DMS79 treated with DMSO at 0.1 percent for 48 hours (cell line): Measurements from ENCODE around the gene GOLGA7B.

Source experiments
- DNase-seq: peaks from one replicate; lab custom pipeline; 2025; lab: John Stamatoyannopoulos, UW

The GOLGA7B gene

DNA sequence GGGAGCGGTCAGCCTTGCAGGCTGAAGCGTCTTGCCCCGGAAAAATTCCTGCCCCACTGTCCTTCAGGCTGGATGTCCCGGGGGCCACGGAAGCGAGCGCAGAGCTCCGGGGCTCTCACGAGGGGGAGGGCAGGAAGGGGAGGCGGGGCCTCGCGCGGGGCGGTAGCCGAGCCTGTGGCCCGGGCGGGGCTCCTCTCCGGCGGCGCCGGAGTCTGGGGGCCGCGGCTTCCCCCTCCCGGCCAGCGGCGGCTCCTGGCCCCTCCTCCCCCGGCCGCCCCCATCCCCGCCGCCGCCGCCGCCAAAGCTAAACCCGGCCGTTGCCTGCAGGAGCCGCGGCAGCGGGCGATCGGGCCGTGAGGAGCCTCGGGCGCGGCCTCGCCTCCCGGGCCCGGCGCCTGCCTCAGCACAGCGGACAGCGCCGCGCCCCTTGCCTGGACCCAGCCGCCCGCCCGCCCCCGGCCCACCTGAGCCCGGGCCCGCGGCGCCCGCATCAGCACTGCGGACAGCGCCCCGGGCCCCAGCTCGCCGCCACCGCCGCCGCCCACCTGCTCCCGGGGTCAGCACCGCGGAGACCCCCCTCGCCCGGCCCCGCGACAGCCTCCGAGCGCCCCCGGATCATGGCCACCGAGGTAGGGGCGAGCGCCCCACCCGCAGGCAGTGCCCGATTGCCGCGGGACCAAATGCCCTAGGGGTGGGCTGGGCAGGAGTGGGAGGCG, at the start of gene GOLGA7B:
Gene GOLGA7B, plus strand, starts transcription at position 157 of the 716 bp plus-strand sequence. Its CDS starts 461 bp downstream, at position 618.
- peak; percentile 24 for DNase-seq

DNA sequence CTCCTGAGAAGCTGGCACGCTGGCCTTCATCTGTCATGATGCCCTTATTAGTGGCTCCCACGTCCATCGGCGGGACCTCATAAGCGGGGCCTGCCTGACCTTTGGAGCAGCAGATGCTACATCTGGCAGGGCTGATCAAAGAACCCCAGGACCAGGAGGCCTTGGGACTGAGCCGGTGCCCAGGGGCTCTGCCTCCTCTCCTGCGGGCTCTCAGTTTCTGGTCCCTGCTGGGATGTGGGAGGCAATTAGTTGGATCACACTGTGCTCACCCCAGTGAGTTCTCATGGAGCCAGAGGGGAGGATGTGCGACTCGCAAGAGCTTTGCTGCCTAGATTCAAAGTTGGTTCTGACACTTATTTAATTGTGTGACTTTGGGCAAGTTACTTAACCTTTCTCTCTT, 49.2 kb upstream of the GOLGA7B start:
- DNase-seq: no peak

DNA sequence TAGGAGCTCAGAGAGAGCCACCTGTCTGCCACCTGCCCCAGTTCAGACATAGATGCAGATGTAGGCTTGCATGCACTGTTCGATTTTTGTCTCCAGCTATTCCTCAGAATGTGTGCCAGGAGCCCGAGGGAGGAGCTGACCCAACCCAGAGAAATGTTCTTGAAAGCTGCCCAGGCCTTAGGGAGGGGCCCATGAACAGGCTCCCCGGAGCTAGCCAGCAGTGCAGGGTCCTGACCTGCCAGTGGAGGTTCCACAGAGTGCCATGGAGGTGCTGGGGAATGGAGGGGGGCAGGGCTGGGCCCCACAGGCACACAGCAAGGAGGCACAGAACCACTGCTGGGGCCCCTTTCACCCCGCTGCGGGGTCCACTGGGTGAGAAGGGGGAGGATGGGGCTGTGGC, 48.2 kb upstream of the GOLGA7B start:
- no peak for DNase-seq

DNA sequence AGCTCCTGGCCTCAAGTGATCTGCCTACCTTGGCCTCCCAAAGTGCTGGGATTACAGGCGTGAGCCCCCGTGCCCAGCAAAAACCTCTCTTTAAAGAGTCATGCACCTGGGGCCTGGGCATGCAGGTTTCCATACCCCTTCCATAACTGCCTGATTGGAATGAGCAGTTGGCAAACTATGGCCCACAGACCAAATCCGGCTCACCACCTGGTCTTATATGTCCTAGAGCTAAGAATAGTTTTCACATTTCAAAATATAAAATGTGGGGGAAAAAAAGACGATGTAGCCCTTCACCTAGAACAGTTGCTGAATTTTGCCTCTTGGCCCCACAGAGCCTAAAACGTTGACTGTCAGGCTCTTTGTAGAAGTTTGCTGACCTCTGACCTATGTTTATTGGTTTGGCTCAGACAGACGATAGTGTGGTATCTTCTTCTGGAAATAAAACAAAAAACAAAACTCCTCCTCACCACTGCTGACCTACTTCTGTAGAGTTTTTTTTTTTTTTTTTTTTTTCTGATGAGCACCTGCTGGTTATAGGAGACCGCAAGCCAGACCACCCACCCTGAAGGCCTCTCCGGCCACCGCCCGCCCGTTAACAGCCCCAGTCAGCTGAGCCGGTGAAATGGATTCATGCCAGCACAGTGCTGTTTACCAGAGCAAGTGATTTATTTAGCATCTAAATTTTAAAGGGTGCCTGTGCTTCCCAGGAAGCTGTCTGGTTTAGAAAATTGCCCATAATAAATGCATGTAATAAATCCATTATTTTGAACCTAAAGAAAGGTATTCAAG, 44.4 kb upstream of the GOLGA7B start:
- peak; percentile 20 for DNase-seq

DNA sequence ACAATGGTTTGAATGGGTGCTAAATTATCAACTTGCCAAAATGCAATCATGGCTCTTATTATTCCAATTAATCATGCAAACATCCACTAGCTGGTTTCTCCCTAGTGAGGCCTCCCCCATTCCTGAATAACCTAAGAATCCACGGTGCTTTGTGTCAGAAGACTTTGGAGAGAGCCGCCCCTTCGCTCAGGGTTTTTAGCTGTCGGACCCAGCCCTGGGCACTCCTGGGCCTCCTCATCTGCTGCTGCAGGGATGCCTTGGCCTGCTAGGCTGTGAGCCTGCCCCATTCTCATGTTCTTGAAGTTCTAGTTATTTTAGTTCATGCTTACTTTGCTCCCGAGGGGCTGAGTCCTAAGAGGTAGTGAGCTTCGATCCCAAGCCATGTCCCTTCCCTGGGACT, 43.7 kb upstream of the GOLGA7B start:
- no peak for DNase-seq

DNA sequence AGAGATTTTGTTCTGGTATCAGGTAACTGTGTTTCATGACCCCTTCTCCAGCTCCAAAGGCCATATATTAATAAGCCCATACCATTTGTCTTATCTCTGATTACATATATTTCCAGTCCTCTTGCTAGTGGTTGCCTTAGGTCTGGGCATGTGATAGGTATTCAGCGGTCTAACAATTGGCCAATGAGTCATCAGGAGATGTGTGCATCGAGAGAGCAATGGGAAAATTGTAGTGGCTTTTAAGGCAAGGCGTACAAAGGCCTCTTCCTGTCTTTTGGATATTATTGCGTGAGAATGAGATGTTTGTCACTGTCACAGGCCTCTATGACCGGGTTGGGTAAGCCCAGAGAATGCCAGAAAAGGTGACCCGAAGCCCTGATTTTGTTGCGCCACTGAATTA, 39.2 kb upstream of the GOLGA7B start:
- DNase-seq: no peak

DNA sequence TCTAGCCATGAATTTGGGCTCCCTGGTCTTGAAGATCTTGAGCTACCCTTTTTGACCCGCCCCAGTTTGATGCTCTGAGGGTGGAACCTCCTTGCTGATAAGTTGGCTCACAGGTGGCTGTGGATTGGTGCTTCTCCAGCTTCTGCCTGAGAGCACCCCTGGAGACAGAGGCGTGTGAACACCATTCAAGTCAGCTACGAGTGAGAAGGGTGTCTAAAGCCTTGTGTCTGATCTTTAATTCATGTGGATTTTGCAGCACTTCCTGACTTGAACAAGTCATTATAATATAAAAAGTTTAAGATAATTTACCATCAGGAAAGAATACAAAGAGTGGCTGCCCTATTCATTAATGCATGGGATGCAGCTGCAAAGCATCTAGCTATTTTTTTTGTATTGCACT, 37.7 kb upstream of the GOLGA7B start:
- DNase-seq: no peak

DNA sequence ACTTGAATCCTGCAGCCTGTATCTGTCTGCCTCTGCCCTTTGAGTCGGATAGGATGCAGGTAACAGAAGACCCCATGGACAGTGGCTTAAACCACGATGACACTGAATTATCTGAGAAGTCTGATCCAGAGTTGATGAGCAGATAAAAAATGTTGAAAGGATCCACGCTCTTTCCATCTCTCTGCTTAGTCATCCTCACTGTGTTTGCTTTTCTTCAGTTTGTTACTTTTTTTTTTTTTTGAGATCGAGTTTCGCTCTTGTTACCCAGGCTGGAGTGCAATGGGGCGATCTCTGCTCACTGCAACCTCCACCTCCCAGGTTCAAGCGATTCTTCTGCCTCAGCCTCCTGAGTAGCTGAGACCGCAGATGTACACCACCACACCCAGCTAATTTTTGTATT, 36.9 kb upstream of the GOLGA7B start:
- DNase-seq: no peak

DNA sequence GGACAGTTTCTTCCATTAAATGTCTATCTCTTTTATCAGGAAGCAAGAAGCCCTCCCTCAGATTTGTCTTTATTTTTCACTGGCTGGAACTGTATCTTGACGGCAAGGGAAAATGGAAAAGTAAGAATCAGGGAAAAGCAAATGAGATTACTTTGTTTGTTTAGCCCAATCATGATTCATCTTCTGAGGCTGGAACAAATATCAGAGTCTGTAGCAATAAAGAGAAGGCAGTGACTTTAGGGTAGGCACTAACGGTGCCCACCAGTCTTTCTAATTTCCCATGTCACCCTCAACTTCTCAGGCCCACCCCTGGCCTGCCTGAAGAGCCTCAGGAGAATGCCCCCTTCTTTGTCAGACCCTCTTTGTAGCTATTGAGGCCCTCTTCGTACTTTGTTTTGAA, 36.3 kb upstream of the GOLGA7B start:
- DNase-seq: no peak

DNA sequence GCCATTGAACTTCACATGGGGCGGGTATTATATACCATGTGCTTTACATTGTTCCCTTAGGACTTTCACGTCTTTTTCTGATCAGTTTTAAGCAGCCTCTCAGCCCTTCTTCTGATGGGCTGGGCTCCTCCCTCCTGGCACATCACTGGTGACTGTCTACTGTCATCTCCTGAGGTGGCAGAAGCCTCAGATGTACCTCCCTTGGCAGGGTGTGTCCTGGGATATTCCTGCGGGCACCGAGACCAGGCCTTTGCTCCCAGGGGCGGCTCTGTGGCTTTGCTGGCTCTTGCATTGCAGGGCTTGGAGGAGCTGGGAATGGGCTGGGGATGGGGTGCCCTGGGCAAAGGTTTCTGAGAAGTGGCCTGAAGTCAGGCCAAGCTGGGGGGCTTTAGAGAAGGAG, 34.6 kb upstream of the GOLGA7B start:
- DNase-seq: no peak

DNA sequence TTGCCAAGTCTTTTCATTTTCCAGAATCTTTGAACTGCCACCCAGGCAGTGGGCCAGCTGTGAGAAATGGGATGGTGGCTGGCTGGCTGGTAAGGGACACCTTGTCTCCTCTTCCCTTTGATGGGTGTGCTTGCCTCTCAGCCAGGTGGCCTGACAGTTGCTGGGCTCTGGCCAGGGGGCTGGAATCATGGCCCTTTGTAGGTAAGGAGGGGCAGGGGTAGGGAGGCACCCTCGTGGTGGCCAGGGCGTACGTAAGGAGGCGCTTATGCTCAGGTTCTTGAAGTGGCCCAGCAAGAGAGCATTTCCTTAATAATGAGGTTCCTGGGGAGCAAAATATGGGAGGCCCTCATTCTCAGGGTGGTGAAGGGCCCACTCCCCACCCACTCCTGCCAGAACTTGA, 33.0 kb upstream of the GOLGA7B start:
- DNase-seq: no peak

DNA sequence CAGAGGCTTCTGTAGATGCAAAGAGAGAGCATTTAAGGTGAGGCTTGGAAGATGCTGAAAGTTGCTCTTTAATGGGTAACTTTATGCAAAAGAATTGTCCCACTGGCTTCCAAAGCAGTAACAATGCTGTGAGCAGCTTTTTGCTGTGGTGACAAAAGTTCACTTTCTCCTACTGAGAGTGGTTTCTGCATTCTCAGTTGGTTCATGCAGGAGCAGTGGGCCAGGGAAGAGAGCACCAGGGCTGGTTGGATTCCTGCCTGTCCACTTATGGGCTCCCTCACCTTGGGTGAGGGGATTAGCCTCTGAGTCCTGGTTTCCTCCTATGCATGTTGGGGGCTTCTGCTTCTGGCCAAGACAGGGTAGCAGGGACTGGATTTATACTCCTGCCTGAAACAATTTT, 31.1 kb upstream of the GOLGA7B start:
- DNase-seq: no peak

DNA sequence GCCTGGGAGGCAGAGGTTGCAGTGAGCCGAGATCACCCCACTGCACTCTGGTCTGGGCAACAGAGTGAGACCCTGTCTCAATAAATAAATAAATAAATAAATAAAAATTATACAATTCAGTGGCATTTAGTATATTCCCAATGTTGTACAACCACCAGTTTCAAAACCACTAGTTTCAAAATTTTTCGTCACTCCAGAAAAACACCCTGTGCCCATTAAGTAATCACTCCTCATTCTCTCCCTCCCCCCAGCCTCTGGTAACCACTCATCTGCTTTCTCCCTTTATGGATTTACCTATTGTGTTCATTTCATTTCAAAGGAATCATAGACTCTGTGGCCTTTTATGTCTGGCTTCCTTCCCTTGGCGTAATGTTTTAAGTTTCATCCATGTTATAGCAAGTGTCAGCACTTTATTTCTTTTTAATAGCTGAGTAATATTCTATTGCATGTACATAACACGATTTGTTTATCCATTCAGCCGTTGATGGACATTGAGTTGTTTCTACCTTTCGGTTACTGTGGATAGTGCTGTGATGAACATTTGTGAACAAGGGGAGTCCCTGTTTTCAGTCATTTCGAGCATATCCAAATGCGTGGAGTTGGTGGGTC, 29.4 kb upstream of the GOLGA7B start:
- no peak for DNase-seq

DNA sequence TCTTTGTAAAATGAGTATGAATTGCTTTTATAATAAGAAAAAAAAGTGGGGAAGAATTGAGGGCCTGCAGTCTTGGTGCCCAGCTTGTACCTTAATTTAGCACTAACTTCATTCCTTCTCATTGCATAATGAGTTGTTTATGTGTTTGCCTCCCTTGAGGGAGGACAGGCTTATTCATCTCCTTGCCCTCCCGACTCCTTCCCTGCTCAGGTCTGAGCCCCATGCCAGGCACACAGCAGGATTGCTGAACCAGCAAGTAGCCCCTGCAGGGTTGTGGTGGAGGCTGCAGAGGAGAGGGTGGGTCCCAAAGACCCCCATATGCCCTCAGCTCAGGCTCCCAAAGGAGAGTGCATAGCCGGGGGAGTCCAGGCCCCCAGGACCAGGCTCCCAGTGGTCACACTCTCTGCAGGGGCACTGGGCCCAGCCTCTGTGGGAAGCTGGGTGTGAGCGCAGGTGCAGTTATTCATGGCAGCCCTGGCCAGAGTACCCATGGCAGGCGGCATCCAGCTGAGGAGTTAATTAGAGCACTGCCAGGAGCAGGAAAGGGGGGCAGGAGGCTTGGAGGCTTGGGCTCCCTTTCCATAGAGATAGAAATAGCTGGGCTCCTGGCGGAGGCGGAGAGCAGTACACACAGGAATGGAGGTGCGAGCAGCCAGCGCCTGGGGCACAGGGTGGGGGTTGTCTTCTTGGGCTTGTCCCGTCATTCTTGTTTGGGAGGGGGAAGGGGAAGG, 28.2 kb upstream of the GOLGA7B start:
- DNase-seq: no peak

DNA sequence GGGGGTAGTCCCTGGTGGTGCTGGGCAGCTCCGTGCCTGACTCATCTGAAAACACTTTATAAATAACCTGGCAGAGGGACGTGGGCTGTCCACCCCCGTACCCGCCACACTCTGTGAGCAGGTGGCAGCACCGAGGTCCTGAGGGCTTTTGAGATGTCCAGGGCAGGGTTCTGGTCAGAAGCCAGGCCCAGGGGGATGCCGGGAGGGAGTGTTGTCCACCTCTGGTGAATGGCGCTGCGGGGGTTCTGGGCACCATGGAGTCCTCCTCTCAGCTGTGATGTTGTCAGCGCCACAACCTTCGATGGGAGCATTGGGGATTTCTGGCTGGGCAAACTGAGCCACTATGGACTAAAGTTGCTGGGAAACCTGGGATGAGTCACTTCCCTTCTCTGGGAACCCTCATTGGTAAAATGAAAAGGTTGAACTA, 27.4 kb upstream of the GOLGA7B start:
- DNase-seq: no peak

DNA sequence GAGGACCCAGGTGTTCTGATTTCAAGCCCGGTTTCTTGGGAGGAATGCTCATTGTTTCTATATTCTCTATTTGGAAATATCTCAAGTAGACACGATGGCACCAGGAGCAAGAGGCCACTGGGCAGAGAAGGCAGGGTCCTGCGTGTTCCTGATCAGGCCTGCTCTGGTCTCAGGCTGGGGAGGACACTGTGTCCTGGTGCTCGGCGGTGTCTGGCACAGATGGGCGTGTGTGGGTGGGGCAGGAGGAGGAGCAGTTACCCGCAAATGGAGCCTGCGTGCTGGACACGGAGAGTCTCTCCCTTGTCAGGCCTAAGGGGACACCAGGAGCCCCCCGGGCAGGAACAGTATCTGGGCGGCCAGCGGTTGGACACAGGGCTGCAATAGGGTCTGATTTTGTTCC, 25.9 kb upstream of the GOLGA7B start:
- no peak for DNase-seq

DNA sequence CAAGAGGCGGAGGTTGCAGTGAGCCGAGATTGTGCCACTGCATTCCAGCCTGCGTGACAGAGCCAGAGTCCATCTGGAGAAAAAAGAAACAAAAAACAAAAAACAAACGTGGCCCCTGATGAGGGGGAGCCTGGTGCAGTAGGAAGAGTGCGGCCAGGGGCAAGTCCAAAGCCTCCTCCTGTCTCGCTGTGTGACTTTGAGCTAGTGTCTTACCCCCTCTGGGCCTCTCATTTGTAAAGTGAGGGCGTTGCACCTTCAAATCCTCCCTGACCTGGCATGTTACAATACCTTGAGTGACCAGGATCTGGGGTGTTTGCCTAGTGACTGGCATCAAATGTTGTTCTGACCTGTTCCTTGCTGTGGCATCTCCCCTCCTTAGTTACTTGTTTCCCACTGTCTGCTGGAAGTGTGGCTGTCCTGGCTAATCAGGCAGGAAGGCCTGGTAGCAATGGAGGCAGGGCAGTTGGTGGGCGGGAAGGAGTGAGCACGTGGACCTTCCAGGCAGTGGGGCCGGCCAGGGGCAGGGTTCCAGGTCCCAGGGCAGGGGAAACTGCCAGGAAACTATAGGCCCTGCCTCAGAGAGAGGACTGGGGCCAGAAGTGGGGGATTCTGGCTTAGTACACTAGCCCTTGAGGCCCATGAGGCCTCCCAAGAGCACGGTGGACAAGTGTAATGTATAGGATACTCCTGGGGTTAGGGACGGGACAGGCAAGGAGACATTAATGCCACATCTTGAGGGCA, 24.5 kb upstream of the GOLGA7B start:
- DNase-seq: no peak

DNA sequence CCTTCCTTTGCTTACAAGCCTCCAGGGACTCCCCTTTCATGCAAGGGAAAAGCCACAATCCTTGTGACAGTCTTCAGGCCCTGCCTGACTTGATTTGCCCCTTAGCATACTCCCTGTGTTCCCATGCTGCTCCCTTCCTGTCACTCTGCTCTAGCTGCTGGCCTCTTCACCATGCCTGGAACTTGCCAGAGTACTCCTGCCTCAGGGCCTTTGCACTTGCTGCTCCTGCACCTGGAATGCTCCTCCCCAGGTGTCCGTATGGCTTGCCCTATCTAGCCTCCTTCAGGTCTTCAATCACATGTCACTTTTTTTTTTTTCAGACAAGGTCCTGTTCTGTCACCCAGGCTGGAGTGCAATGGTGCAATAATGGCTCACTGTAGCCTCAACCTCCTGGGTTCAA, 22.8 kb upstream of the GOLGA7B start:
- no peak for DNase-seq

DNA sequence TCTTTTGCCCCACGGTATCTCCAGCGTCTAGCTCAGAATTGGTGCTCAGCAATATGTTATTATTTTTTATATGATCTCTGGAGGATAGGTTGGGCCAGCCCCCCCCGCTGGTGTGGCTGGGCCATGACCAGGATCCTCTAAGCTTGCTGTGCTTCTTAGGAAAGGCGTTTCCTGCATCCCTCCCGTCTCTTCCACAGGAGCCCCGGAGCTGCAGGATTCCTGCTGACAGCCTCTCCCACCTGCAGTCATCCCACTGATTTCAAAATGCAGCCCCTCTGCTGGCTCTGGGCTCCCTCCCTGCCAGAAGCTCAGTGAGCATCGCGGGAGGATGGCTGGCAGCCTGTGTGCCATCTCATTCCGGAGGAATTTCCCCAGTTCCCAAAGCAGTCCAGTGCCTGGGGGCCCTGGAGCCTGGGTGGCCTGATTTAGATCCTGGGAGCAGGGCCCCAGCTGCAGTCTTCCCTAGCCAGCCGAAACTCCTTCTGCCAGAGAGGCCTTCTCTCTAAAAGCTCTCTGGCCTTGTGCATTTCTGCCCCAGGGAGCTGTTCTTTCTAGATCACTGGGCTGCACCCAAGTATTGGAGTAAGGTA, 21.8 kb upstream of the GOLGA7B start:
- DNase-seq: no peak

DNA sequence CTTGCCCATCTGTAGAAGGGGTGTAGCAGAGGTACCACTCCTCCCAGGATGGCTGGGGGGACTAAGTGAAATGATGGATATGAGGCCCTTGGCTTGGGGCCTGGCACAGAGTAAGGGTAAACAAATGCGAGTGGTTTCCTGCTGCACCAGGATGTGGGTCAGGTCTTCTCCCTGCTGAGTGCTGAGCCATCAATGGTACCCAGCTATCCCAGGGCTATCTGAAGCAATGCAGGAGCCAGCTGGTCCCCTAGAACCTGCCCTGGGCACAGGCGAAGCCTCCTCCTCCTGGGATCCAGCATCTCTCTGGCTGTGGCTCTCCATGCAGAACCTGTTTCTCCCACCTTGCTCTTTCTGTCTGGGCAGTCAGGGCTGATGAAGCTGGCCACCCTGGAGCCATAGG, 20.9 kb upstream of the GOLGA7B start:
- DNase-seq: no peak

DNA sequence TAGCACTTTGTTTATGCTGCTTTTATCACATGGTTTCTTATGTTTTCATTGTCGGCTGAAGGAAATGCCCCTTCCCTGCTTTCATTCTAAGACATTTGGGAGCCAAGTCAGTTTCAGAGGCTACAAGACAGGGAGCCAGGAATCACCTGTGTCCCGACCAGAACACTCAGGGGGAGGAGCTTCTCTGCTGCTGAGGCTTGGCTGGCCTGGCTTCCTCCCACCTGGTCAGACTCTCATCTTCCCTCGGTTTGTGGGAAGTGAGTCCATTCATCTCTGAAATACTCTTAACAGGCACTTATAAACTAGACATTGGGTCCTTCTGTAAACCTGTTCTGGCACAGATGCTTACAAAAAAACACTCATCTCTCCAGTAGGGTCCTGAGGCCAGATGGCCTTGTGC, 19.6 kb upstream of the GOLGA7B start:
- peak; percentile 86 for DNase-seq
